Activated CD4-positive, CD25-positive, alpha-beta regulatory T cell (primary cell): Measurements from ENCODE around the gene ZNF135.

Experiments used
- DNase-seq, 4 experiments: peaks; one replicate each; lab custom pipeline; 2025; lab: John Stamatoyannopoulos, UW

Gene ZNF135

GRCh38 chr19:58059003-58059670, at the start of gene ZNF135:
Gene ZNF135 (plus strand): TSS chr19:58059282. CDS start chr19:58060003, 721 bp downstream.
- DNase-seq = peak; percentile 31 to 54 (median 46)

- DNase-seq = no peak
These were observed 49.8 kb upstream of the ZNF135 start for GRCh38 chr19:58009301-58009665.

GRCh38 chr19:58009666-58010301, 49.3 kb upstream of the ZNF135 start:
- DNase-seq = peak in 3 of 4 experiments; percentile 14 to 25 (median 15)

- no peak for DNase-seq
These were observed 48.6 kb upstream of the ZNF135 start for GRCh38 chr19:58010507-58010906.

GRCh38 chr19:58014141-58014540, 44.9 kb upstream of the ZNF135 start:
- no peak for DNase-seq

- no peak for DNase-seq
These were observed 39.0 kb upstream of the ZNF135 start for GRCh38 chr19:58020129-58020528.

- DNase-seq = peak in 2 of 4 experiments; percentile 4 to 7
These were observed 37.4 kb upstream of the ZNF135 start for GRCh38 chr19:58021541-58022282.

- no peak for DNase-seq
These were observed 36.8 kb upstream of the ZNF135 start for GRCh38 chr19:58022283-58022660.

- no peak for DNase-seq
These were observed 34.4 kb upstream of the ZNF135 start for GRCh38 chr19:58024661-58025060.

GRCh38 chr19:58033741-58034476, 25.2 kb upstream of the ZNF135 start, which contains the start of gene ZSCAN1:
Gene ZSCAN1 (plus strand): TSS chr19:58034025. CDS start chr19:58037837, 3,812 bp downstream.
- peak in 2 of 4 experiments; percentile 12 to 26 for DNase-seq

- no peak for DNase-seq
These were observed 24.6 kb upstream of the ZNF135 start for GRCh38 chr19:58034477-58034793.

- DNase-seq = no peak
These were observed 23.2 kb upstream of the ZNF135 start for GRCh38 chr19:58035863-58036262.

- no peak for DNase-seq
These were observed 21.0 kb upstream of the ZNF135 start for GRCh38 chr19:58037927-58038687.

GRCh38 chr19:58038688-58039204, 20.3 kb upstream of the ZNF135 start:
- DNase-seq = no peak

GRCh38 chr19:58040751-58041525, 18.1 kb upstream of the ZNF135 start:
- DNase-seq = no peak

GRCh38 chr19:58042495-58043340, 16.4 kb upstream of the ZNF135 start:
- no peak for DNase-seq

GRCh38 chr19:58044391-58044790, 14.7 kb upstream of the ZNF135 start:
- no peak for DNase-seq

GRCh38 chr19:58044886-58045285, 14.2 kb upstream of the ZNF135 start:
- DNase-seq = no peak

- no peak for DNase-seq
These were observed 13.6 kb upstream of the ZNF135 start for GRCh38 chr19:58045411-58046050.
